EL (cell line): ENCODE data around the gene ACAN.

Experiments used
- DNase-seq: peaks from one replicate; pipeline ENCODE4 v3.0.0-alpha.2; 2016

The ACAN gene

GRCh38 chr15:88802250-88802990, 816 bp upstream of the ACAN start:
- no peak for DNase-seq

DNA sequence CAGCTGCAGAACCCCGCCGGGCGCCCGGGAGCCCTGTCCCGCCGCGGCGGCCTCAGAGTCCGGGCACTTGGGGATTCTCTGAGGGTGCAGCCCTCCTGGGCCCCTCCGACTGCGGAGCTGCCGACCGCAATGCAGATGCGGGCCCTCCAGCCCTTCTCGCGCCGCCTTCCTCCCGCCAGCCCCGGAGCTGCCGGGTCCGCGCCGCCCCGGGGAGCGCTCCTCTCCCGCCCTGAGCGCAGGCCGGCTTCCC, 320 bp upstream of the ACAN start:
- DNase-seq = no peak

DNA sequence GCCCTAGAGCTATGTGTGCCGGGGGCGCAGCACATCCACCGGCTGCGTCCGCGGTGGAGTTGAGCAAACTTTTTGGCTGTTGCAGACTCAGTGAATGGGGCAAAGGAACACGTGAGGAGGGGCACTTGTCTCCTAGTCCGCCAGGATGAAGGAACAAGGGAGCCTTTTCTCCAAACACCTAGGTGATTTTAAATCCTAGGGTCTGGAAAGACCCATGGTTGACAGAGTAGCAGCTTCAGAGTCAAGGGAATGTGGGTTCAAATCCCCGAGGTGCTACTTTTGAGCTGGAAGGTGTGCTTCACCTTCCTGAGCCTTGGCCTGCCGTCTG, 648 bp downstream of the ACAN start:
- no peak for DNase-seq

DNA sequence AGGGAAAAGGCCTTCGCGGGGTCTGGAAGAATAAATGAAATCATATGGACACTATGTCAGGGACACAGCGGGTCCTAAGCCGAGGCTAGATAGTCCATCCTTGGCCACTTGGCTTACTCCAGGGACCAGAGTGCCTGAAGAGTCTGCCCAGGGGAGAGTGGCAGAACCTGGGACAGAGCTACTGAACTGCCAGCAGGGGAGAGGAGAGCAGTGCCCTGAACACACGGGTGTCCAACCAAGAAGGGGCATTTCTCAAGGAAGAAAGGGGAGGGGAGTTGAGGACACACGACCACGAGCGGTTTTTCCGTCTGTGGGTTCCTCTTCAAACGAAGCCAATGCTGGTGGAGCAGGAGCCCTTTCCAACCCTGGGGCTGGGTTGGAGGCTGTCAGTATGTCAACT, 1.0 kb downstream of the ACAN start:
- DNase-seq = no peak

DNA sequence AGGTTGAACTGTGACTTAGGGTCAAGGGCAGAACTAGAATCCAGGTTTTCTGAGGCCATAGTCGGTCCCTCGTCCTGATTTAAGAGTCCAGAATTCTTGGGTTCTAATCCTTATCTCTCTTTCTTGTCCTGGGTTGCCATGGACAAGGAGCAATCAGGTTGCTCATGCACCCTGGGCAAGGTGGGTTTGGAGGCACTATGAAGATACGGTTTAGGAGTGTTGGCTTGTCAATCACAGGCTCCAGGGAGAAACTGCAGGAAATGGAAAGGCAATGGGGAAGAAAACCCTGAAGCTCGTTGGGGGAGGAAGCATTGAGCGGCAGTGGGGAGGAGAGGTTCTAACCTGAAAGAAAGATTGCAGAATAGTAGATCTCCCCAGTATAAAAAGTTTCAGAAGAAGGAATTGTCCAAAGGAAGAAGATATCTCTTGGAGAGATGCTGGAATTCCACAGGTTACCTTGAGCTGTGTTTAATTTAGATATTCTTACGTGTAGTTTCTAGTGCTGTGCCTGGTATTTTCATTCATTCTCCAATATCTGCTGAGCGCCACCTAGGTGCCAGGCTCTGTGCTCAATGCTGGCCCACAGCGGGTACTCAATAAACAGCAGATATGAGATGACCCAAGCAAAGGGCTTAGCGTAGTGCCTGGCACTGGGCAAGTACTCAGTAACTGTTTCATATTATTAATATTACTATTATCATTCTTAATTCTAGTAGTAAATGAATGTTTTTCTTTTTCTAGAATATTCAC, 2.0 kb downstream of the ACAN start:
- no peak for DNase-seq

GRCh38 chr15:88810446-88810845, 7.2 kb downstream of the ACAN start:
- peak; percentile 52 for DNase-seq

DNA sequence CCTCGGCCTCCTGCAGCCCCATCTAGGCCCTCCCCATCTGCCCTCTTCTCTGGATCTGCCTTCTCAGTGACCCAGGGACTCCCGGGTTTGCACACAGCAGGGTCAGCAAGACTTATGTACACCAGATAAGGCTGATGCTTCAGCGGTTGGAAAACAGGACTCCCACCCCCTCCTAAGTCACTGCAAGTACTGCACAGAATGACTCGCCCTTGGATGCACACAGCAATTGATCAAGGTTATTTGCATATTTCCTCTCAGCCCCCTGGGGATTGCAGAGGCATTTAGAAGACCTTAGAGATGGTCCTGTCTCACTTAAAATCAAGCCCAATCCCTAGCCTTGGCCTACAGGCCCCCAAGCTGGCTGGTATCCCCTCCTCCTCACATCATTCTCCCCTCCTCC, 8.9 kb downstream of the ACAN start:
- no peak for DNase-seq

GRCh38 chr15:88813960-88814359, 10.7 kb downstream of the ACAN start:
- no peak for DNase-seq

DNA sequence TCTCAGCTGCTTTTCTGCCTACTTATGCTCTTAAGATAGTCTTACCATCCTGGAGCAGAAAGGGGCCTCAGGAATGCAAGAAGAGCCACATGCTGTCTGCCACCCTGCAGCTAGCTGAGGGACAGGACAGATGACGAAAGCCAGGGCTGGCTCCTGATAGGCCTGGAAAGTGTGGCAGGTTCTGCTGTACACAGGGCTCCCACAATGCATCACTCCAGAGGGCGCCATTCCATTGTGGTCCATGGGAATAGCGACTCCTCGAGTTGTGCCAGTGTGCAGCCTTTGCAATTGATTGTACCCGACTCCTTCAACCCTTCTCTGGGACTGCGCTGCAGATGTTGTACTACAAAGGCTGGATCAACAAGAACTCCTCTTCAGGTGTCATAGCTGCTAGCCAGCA, 11.2 kb downstream of the ACAN start:
- no peak for DNase-seq

- no peak for DNase-seq
Observed at GRCh38 chr15:88818920-88819319, 15.7 kb downstream of the ACAN start.

DNA sequence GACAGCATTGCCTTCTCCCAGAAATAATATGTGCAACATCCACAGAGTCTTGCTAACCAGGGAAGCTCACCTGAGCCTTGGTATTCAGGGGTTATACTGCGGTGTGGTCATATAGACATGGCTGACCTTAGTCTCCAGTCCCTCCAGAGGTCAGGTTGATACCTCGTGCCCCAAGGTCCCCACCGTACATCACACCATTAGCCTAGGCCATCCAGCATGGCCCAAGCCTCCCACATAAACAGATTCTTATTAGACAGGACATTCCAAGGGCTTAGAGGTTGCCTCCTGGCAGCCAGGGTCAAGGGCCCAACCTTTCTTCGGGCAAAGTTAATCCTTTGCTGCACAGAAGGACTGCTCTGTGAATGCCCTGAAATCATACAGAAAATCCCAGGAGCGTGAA, 18.8 kb downstream of the ACAN start:
- DNase-seq = no peak

- no peak for DNase-seq
Observed at GRCh38 chr15:88828791-88829190, 25.6 kb downstream of the ACAN start.

- no peak for DNase-seq
Observed at GRCh38 chr15:88830016-88830415, 26.8 kb downstream of the ACAN start.

DNA sequence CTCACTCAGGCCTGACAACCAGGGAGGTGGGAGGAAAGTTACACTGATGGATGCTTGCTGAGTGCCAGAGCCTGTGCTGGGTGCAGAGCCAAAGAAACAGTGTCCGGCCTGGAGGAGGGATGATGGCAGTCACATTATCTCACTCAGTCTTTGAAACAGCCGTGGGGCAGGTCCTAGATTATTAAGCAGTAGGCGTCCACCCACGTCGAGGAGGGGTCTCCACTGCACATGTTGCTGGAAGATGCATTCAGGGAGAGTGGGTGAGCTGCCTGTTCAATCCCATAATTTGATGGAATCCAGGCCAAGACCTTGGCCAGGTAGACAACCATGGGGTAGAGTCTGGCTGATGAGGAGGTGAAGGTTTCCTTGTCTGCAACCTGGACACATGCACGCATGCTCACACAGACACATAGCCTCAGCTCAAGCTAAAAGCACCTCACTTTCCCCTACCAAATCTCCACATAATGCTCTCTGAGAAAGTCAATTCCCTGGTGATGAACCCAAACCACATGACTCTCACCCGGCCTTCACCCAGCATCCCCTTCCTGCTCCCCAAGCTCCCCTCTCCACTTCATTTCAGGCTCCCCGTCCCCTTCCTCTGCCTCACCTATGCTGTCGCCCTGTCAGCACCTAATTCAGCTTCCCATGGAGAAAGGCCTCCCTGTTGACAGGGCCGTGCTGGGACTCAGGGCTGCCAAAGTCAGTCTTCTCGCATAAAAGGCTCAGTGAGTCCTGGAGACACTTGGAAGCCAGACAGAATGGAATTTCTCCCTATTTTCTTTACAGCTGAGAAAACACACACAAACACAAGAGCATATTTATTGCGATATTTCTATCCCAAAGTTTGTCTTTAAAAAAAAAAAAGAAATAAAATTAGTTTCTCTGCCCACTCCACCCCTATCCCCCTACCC, 29.8 kb downstream of the ACAN start:
- DNase-seq = no peak

DNA sequence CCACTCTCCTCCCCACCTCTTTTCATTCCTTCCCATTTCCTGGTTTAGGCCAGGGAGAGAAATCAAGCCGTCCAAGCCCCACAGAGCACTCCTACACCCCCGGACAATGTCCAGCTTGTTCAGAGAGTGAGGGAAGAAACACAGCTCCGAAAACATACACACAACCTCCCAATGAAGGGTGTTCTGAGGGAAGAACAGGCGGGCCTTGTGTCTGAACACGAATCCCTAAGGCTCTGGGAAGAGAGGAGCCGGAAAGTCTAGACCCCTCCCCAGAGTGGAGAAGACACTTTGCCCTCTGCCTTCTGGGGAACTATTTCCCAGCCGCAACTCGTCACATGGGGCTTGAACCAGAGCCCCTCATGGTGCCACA, 30.5 kb downstream of the ACAN start:
- no peak for DNase-seq

- peak; percentile 45 for DNase-seq
Observed at GRCh38 chr15:88834211-88834812, 31.1 kb downstream of the ACAN start.

DNA sequence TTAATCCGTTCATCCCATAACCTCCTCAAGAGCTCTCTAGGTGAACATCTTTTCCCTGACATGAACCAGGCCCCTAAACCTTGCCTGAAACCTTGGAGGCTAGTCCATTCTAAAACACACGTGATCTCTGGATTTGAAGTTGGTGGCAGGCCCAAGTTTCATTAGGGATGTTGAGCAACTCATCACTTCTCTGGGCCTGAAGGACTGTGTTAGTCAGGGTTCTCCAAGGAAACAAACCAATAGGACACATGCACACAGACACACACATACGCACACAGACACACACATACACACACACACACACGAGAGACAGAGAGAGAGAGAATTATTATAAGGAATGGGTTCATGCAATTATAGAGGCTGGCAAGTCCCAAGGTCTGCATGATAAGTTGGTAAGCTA, 31.9 kb downstream of the ACAN start:
- no peak for DNase-seq

DNA sequence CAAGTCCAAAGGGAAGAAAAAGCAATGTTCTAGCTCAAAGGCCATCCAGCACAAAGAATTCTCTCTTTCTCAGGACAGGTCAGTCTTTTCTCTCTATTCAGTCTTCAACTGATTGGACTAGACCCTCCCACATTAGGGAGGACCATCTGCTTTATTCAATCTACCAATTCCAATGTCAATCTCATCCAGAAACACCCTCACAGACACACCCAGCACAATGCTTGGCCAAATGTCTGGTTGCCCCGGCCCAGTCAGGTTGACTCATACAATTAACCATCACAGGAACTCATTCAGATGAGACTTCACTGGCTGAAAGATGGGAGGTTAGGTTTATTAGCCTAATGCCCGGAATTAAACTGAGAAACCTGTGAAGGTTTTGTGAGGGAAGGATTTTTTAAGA, 32.4 kb downstream of the ACAN start:
- peak; percentile 28 for DNase-seq

- no peak for DNase-seq
Observed at GRCh38 chr15:88838667-88839066, 35.4 kb downstream of the ACAN start.

DNA sequence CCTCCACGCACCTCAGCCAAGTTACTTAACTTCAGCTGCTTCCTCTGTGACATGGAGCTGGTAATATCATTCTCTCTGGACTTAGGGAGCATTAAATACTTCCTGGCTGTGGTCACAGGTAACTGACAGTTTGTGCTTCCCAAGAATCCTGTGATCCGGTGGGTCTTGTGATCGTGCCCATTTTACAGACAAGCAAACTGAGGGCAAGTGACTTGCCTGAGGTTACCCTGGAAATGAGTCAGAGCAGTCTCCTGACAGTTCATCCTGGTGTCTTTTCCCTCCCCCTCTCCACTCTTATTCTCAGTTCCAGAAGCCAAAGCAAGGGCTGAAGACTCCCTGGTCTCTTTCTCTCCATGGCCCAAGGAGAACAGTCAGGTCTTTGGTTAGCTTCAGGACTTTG, 35.9 kb downstream of the ACAN start:
- no peak for DNase-seq

DNA sequence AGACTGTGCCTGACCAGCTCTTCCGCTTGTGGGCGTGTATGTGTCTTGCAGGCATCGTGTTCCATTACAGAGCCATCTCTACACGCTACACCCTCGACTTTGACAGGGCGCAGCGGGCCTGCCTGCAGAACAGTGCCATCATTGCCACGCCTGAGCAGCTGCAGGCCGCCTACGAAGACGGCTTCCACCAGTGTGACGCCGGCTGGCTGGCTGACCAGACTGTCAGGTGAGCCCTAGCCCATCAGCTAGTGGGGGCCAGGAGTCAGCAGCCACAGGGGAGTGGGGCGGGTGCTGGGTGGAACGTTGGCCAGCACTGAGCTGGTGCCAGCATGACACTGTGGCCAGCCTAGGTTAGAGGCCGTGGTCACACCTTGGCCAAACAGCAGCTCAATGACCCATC, 36.7 kb downstream of the ACAN start:
- DNase-seq = no peak

DNA sequence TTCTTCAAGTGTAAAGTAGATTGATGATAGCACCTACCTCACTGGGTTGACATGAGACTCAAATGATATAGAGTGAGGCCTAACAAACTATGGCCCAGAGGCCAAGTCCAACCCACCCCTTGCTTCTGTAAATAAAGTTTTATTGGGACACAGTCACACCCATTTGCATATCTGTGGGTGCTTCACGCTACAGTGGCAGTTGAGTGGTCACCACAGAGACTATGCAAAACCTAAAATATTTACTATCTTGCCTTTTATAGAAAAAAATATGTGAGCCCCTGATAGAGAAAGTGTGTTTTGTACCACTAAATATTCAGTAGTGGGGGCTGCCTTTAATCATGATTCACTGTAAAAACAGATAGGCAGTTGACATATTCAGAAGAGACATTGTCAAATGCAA, 38.0 kb downstream of the ACAN start:
- no peak for DNase-seq

- DNase-seq = no peak
Observed at GRCh38 chr15:88842156-88842555, 38.9 kb downstream of the ACAN start.

DNA sequence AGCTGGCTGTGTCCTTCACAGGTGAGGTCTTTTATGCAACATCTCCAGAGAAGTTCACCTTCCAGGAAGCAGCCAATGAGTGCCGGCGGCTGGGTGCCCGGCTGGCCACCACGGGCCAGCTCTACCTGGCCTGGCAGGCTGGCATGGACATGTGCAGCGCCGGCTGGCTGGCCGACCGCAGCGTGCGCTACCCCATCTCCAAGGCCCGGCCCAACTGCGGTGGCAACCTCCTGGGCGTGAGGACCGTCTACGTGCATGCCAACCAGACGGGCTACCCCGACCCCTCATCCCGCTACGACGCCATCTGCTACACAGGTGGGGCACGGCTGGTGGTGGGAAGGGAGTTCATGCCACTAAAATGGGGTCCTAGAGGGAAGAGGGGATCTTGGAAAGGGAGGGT, 40.1 kb downstream of the ACAN start:
- DNase-seq = no peak
